Upper lobe of right lung (tissue), 1 donor: Measurements from ENCODE around the gene PM20D1. TPM values are rescaled to one million over a fixed set of nuclear protein-coding genes. Genes with fewer than 3 reads are reported as not detected.

Experiments
- ATAC-seq: fragments of 200-7000 bp; cut with Tn5 transposase; one replicate; pipeline ENCODE4 v1.9.1; 2020; ENCODE audit warnings: mild to moderate bottlenecking, moderate library complexity
- DNase-seq: peaks from one replicate; pipeline ENCODE4 v3.0.0-alpha.2; 2020
- H3K27ac ChIP-seq: fragments of 200-600 bp; one replicate; pipeline ENCODE4 v1.8.0; 2022
- H3K27me3 ChIP-seq: fragments of 200-600 bp; one replicate; pipeline ENCODE4 v1.8.0; 2022; ENCODE audit warnings: mild to moderate bottlenecking
- H3K36me3 ChIP-seq: fragments of 200-600 bp; one replicate; pipeline ENCODE4 v1.8.0; 2022
- H3K4me1 ChIP-seq: fragments of 200-600 bp; one replicate; pipeline ENCODE4 v1.8.0; 2022
- H3K4me3 ChIP-seq: fragments of 200-600 bp; one replicate; pipeline ENCODE4 v1.8.0; 2022; ENCODE audit warnings: mild to moderate bottlenecking
- H3K9me3 ChIP-seq: fragments of 200-600 bp; one replicate; pipeline ENCODE4 v1.8.0; 2022
- intact Hi-C: fragments of 100-400 bp; cut with DNase I; formaldehyde crosslinking; loops from one replicate; pipeline ENCODE4 v1.11.0; 2022
- total RNA-seq: library from RNA; stranded (reverse); fragmentation: NEBNext Ultra II Directional; extraction: Animal tissue kit (Norgen Biotek cat#: 25700); gene quantifications from one replicate; pipeline ENCODE4 v1.2.1, GENCODE V29; 2021
- TF ChIP-seq, protein P1 (sequence below): fragments of 200-600 bp; IDR thresholded peaks from one replicate; pipeline ENCODE4 v1.8.0; 2022; ENCODE audit warnings: antibody characterized with exemption
- donor health status: DM: no; HTN: yes; CAD: no; lungs with severe emphysema.

PM20D1 gene
- total RNA-seq, 1 donor from 2014 or later, result 0.72 TPM

DNA sequence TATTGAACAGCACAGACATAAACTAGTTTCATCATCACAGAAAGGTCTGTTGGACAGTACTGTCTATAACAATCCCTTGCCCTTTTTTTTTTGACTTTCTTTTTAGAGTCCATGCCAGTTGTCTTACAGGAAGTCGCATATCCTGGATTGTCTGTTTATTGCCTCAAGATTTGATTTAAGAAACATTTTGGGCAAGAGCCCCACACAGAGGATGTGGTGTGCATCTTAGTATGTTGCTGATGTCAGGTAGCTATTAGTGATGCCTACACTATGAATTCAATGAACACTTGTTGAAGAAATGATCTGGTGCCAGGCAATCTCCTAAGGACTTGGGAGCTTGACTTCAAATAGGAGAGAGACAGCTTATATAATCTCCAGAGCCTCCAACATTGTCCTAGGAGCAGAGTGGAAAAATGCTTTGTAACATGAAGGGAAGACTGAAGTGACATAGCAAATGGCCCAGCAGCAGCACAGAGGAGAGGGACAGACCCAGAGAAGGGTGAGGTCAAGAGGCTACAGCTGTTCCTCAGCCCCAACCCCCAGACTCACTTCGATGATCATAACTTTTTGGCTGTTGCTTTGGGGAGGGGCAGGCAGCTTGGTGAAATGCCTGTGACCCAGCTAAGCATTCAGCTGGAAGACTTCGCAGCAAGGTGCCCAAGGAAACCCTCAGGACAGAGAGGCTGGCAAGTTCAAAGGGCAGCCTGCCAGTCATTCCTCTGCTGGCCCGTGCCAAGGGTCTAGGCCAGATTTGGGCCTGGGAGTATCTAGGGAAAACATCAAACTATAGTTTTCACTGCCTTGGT is 67.1 kb downstream of the PM20D1 start:
- Histone ChIP-seq H3K4me3 (no peak overlapping the region), H3K9me3 (no peaks in the 10 kb centered on the region), H3K4me1 (no peaks in the 10 kb centered on the region), H3K36me3 (no peaks in the 10 kb centered on the region), H3K27me3 (no peaks in the 10 kb centered on the region), H3K27ac (no peak overlapping the region)
- intact Hi-C loops, result no loop called here
- DNase-seq (no peak), ATAC-seq (no peak)
- TF ChIP-seq, protein P1, sequence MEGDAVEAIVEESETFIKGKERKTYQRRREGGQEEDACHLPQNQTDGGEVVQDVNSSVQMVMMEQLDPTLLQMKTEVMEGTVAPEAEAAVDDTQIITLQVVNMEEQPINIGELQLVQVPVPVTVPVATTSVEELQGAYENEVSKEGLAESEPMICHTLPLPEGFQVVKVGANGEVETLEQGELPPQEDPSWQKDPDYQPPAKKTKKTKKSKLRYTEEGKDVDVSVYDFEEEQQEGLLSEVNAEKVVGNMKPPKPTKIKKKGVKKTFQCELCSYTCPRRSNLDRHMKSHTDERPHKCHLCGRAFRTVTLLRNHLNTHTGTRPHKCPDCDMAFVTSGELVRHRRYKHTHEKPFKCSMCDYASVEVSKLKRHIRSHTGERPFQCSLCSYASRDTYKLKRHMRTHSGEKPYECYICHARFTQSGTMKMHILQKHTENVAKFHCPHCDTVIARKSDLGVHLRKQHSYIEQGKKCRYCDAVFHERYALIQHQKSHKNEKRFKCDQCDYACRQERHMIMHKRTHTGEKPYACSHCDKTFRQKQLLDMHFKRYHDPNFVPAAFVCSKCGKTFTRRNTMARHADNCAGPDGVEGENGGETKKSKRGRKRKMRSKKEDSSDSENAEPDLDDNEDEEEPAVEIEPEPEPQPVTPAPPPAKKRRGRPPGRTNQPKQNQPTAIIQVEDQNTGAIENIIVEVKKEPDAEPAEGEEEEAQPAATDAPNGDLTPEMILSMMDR, result no peak

DNA sequence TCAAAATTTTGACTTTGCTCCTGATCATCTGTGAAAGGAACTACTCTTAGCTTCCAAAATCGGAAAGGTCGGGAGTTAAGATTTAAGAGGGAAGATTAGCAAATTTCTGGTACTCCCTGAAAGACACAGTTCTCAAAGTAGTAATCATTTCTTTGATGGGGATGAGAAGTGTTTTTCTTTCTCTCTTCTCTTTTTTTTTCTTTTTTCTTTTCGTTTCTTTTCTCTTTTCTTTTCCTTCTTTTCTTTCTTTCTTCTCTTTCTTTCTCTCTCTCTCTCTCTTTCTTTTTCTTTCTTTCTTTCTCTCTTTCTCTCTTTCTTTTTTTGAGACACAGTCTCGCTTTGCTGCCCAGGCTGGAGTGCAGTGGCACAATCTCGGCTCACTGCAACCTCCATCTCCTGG is 69.6 kb downstream of the PM20D1 start:
- Histone ChIP-seq H3K36me3 (no peaks in the 10 kb centered on the region), H3K27me3 (no peaks in the 10 kb centered on the region), H3K4me3 (no peak overlapping the region), H3K9me3 (no peaks in the 10 kb centered on the region), H3K27ac (no peak overlapping the region), H3K4me1 (peaks cover 3% of the 10 kb centered on the region)
- ATAC-seq (no peak), DNase-seq (no peak)
- TF ChIP-seq, protein P1, result no peak
- intact Hi-C loops, result no loop called here

Other genes with a start within 250 kb of the PM20D1 start
- 71.5 TPM for gene ELK4, start 218.1 kb downstream of the PM20D1 start, total RNA-seq
- gene SLC45A3, start 169.6 kb downstream of the PM20D1 start, total RNA-seq, result 8.6 TPM
- gene NUCKS1, start 100.0 kb downstream of the PM20D1 start, total RNA-seq, result 117 TPM
- 24.7 TPM for gene RAB29, start 74.7 kb downstream of the PM20D1 start, total RNA-seq
- 35.8 TPM for gene SLC41A1, start 36.9 kb downstream of the PM20D1 start, total RNA-seq
- 21.7 TPM for gene SLC26A9, start 93.3 kb upstream of the PM20D1 start, total RNA-seq
- 7.0 TPM for gene RAB7B, start 153.3 kb upstream of the PM20D1 start, total RNA-seq
- 85.8 TPM for gene CTSE, start 173.8 kb upstream of the PM20D1 start, total RNA-seq
- gene RHEX, start 203.0 kb upstream of the PM20D1 start, total RNA-seq, result 17.3 TPM